ENCODE measurements around the gene RBM44. TPM values are rescaled to one million over a fixed set of nuclear protein-coding genes. Genes with fewer than 3 reads are reported as not detected.
A peak's percentile ranks its signal among the peaks of the same experiment; 100 is the strongest.
"Not testable (repeated sequence)": the region's sequence is repeated elsewhere in the genome, so short reads cannot be mapped to it uniquely, and the experiment has no call there.

RBM44 gene
- total RNA-seq, 1 donor from 2014 or later: 1.2 TPM

- intact Hi-C loops (cut with DNase I): no loop called here
- ATAC-seq: peak; percentile 75
- no peak for DNase-seq (ENCODE audit: low spot score)
Measured at GRCh38 chr2:237772513-237772912, 26.1 kb upstream of the RBM44 start.

- DNase-seq (ENCODE audit: low spot score): no peak
- no peak for ATAC-seq
- intact Hi-C loops (cut with DNase I): no loop called here
Measured at GRCh38 chr2:237773826-237774225, 24.8 kb upstream of the RBM44 start.

- DNase-seq (ENCODE audit: low spot score) (no peak), ATAC-seq (peak; percentile 63)
- intact Hi-C loops (cut with DNase I): no loop called here
Measured at GRCh38 chr2:237774811-237775553, 23.6 kb upstream of the RBM44 start.

- intact Hi-C loops (cut with DNase I): no loop called here
- ATAC-seq (no peak), DNase-seq (ENCODE audit: low spot score) (no peak)
Measured at GRCh38 chr2:237779521-237779920, 19.1 kb upstream of the RBM44 start.

GRCh38 chr2:237782181-237782580 is 16.4 kb upstream of the RBM44 start:
- ATAC-seq (no peak), DNase-seq (ENCODE audit: low spot score) (no peak)
- intact Hi-C loops (cut with DNase I): no loop called here

GRCh38 chr2:237783678-237784077 is 14.9 kb upstream of the RBM44 start:
- DNase-seq (ENCODE audit: low spot score); ATAC-seq; intact Hi-C loops (cut with DNase I): not testable (repeated sequence)

GRCh38 chr2:237786936-237787335 is 11.6 kb upstream of the RBM44 start:
- intact Hi-C loops (cut with DNase I): no loop called here
- no peak for ATAC-seq

GRCh38 chr2:237790353-237790752 is 8.2 kb upstream of the RBM44 start:
- intact Hi-C loops (cut with DNase I): no loop called here
- ATAC-seq (no peak), DNase-seq (ENCODE audit: low spot score) (no peak)

More at GRCh38 chr2:237786936-237787335, 11.6 kb upstream of the RBM44 start:
- DNase-seq (ENCODE audit: low spot score): no peak

GRCh38 chr2:237791977-237792727 is 6.4 kb upstream of the RBM44 start:
- ATAC-seq: no peak

GRCh38 chr2:237797253-237797652 is 1.3 kb upstream of the RBM44 start:
- ATAC-seq (no peak), DNase-seq (ENCODE audit: low spot score) (no peak)
- intact Hi-C loops (cut with DNase I): no loop called here

More at GRCh38 chr2:237791977-237792727, 6.4 kb upstream of the RBM44 start:
- intact Hi-C loops (cut with DNase I): no loop called here
- no peak for DNase-seq (ENCODE audit: low spot score)

GRCh38 chr2:237799060-237799428 is 465 bp downstream of the RBM44 start:
- ATAC-seq (no peak), DNase-seq (ENCODE audit: low spot score) (no peak)
- intact Hi-C loops (cut with DNase I): no loop called here

GRCh38 chr2:237801466-237801865 is 2.9 kb downstream of the RBM44 start:
- no peak for DNase-seq (ENCODE audit: low spot score)
- intact Hi-C loops (cut with DNase I): no loop called here
- no peak for ATAC-seq

GRCh38 chr2:237806334-237806733 is 7.8 kb downstream of the RBM44 start:
- intact Hi-C loops (cut with DNase I): no loop called here
- DNase-seq (ENCODE audit: low spot score) (no peak), ATAC-seq (no peak)

- ATAC-seq (no peak), DNase-seq (ENCODE audit: low spot score) (no peak)
- intact Hi-C loops (cut with DNase I): no loop called here
Measured at GRCh38 chr2:237815637-237816036, 17.1 kb downstream of the RBM44 start.

- DNase-seq (ENCODE audit: low spot score): no peak
- intact Hi-C loops (cut with DNase I): no loop called here
- no peak for ATAC-seq
Measured at GRCh38 chr2:237816531-237816930, 18.0 kb downstream of the RBM44 start.

- intact Hi-C loops (cut with DNase I): no loop called here
- DNase-seq (ENCODE audit: low spot score) (no peak), ATAC-seq (no peak)
Measured at GRCh38 chr2:237818066-237818473, 19.5 kb downstream of the RBM44 start.

GRCh38 chr2:237819231-237819630 is 20.7 kb downstream of the RBM44 start:
- DNase-seq (ENCODE audit: low spot score) (no peak), ATAC-seq (no peak)
- intact Hi-C loops (cut with DNase I): no loop called here

GRCh38 chr2:237820421-237820820 is 21.8 kb downstream of the RBM44 start:
- DNase-seq (ENCODE audit: low spot score): no peak
- ATAC-seq: no peak
- intact Hi-C loops (cut with DNase I): no loop called here

GRCh38 chr2:237823544-237823943 is 25.0 kb downstream of the RBM44 start:
- no peak for DNase-seq (ENCODE audit: low spot score)
- intact Hi-C loops (cut with DNase I): no loop called here
- no peak for ATAC-seq

- ATAC-seq (no peak), DNase-seq (ENCODE audit: low spot score) (no peak)
- intact Hi-C loops (cut with DNase I): no loop called here
Measured at GRCh38 chr2:237824085-237824484, 25.5 kb downstream of the RBM44 start.

Data from sciatic nerve (tissue), 2 donors.